Body of pancreas (tissue), 4 donors: Measurements from ENCODE around the gene PIGBOS1. TPM values are rescaled to one million over a fixed set of nuclear protein-coding genes. Genes with fewer than 3 reads are reported as not detected.

Experiments
- ATAC-seq: fragments of 150-250 bp; one replicate; pipeline ENCODE4 v1.9.1; 2016
- DNase-seq, 4 donors: peaks; one replicate each; pipeline ENCODE4 v3.0.0-alpha.2; 2019
- H3K27ac ChIP-seq, 4 donors: fragments of 200-600 bp; sonication (generic); 1 replicate in 3 of 4; 2 replicates in 1 of 4; pipeline versions ENCODE4 v1.5.1 to v1.6.1; 2016 to 2019; ENCODE audit warnings: mild to moderate bottlenecking in 1 of 4, mixed read lengths in 1 of 4, moderate library complexity in 1 of 4
- H3K27me3 ChIP-seq, 2 donors: fragments of 200-600 bp; sonication (generic); one replicate each; pipeline ENCODE4 v1.6.0; 2016; ENCODE audit warnings: mild to moderate bottlenecking in 1 of 2
- H3K36me3 ChIP-seq, 2 donors: fragments of 200-600 bp; sonication (generic); replicated peaks in 1 of 2; 2 replicates each; pipeline ENCODE4 v1.5.1; 2016; ENCODE audit warnings: low read depth in 2 of 2; ENCODE audit not compliant: insufficient read depth in 1 of 2
- H3K4me1 ChIP-seq: fragments of 200-600 bp; sonication (generic); one replicate; pipeline ENCODE4 v1.6.0; 2016
- H3K4me3 ChIP-seq, 2 donors: fragments of 200-600 bp; sonication (generic); 1 replicate in 1 of 2; 2 replicates in 1 of 2; pipeline ENCODE4 v1.5.1; 2016 to 2019
- H3K9me3 ChIP-seq, 3 donors: fragments of 200-600 bp; sonication (generic); 1 replicate in 2 of 3; 2 replicates in 1 of 3; pipeline ENCODE4 v1.5.1; 2016
- POLR2A ChIP-seq, 3 donors: fragments of 450-650 bp; IDR thresholded peaks; one replicate each; pipeline ENCODE4 v1.6.1; 2016; ENCODE audit warnings: antibody characterized with exemption in 3 of 3, mild to moderate bottlenecking in 2 of 3
- WGBS, 2 donors: methylation state at CpG; one replicate each; pipeline ENCODE4 v1.1.5; 2017; 5-methylcytosine and 5-hydroxymethylcytosine counted together
- intact Hi-C: fragments of 100-400 bp; cut with DNase I; formaldehyde crosslinking; loops from one replicate; pipeline ENCODE4 v1.15.1; 2023
- total RNA-seq, 2 donors: library from RNA; depleted of rRNA; stranded (reverse); fragments of >200 nt; gene quantifications; one replicate each; pipeline ENCODE4 v1.1.0, GENCODE V29; 2016
- TF ChIP-seq, protein P1 (sequence below), 7 experiments: fragments of 450-650 bp in 4 of 7; fragments of 200-600 bp in 3 of 7; sonication (generic) in 3 of 7; IDR thresholded peaks; one replicate each; pipeline ENCODE4 v1.5.1; 2016 to 2019; ENCODE audit warnings: antibody characterized with exemption in 7 of 7

PIGBOS1 gene
- total RNA-seq, 2 donors from 2014 or later, result 11.2 to 16.1 TPM

- H3K27ac ChIP-seq, result no peak overlapping the region
- H3K27me3 ChIP-seq, result no peaks in the 10 kb centered on the region
- TF ChIP-seq POLR2A (IDR thresholded peaks at IDR 0.05), result no peak
- TF ChIP-seq, protein P1, sequence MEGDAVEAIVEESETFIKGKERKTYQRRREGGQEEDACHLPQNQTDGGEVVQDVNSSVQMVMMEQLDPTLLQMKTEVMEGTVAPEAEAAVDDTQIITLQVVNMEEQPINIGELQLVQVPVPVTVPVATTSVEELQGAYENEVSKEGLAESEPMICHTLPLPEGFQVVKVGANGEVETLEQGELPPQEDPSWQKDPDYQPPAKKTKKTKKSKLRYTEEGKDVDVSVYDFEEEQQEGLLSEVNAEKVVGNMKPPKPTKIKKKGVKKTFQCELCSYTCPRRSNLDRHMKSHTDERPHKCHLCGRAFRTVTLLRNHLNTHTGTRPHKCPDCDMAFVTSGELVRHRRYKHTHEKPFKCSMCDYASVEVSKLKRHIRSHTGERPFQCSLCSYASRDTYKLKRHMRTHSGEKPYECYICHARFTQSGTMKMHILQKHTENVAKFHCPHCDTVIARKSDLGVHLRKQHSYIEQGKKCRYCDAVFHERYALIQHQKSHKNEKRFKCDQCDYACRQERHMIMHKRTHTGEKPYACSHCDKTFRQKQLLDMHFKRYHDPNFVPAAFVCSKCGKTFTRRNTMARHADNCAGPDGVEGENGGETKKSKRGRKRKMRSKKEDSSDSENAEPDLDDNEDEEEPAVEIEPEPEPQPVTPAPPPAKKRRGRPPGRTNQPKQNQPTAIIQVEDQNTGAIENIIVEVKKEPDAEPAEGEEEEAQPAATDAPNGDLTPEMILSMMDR (IDR thresholded peaks at IDR 0.05), result no peak
- DNase-seq (no peak), ATAC-seq (no peak)
- H3K4me3 ChIP-seq, result no peak overlapping the region
- no peaks in the 10 kb centered on the region for H3K4me1 ChIP-seq
- 96% methylated on average over 2 of the region's 2 CpGs for WGBS, 2 donors
- H3K36me3 ChIP-seq, result peaks cover 0 to 3% of the 10 kb centered on the region in 2 donors
- intact Hi-C loops, result no loop called here
- H3K9me3 ChIP-seq, result no peaks in the 10 kb centered on the region
Measured at GRCh38 chr15:55349282-55349681, 30.4 kb upstream of the PIGBOS1 start.

DNA sequence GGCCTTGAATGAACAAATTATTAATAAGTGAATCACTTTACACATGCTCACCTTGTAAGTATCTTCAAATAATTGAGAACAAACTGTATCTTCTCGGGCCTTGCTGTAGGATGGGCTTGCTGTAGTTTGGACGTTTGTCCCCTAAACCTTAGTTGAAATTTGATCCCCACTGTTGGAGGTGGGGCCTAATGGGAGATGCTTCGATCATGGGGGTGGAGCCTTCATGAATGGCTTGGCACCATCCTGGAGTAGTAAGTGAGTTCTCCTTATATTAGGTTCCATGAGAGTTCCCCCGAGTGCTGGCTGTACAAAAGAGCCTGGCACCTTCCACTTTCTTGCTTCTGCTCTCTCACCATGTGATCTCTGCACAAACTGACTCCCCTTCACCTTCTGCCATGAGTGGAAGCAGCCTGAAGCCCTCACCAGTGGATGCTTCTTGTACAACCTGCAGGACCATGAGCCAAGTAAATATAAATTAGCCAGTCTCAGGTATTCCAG lies 29.4 kb upstream of the PIGBOS1 start:
- H3K36me3 ChIP-seq, result peaks cover 0 to 3% of the 10 kb centered on the region in 2 donors
- H3K9me3 ChIP-seq, result no peaks in the 10 kb centered on the region
- TF ChIP-seq, protein P1 (IDR thresholded peaks at IDR 0.05), result no peak
- no peak for TF ChIP-seq POLR2A (IDR thresholded peaks at IDR 0.05)
- WGBS, 2 donors, result 65% methylated on average over 4 of the region's 4 CpGs
- DNase-seq (no peak), ATAC-seq (no peak)
- H3K4me1 ChIP-seq, result no peaks in the 10 kb centered on the region
- no peaks in the 10 kb centered on the region for H3K27me3 ChIP-seq
- intact Hi-C loops, result no loop called here
- H3K27ac ChIP-seq, result no peak overlapping the region
- no peak overlapping the region for H3K4me3 ChIP-seq

- Histone ChIP-seq H3K27ac (no peak overlapping the region), H3K4me1 (no peaks in the 10 kb centered on the region), H3K4me3 (no peak overlapping the region), H3K27me3 (no peaks in the 10 kb centered on the region), H3K9me3 (no peaks in the 10 kb centered on the region), H3K36me3 (no peaks in the 10 kb centered on the region)
- intact Hi-C loops, result no loop called here
- DNase-seq, result no peak
- 85% methylated on average over 2 of the region's 2 CpGs for WGBS, 2 donors
- no peak for TF ChIP-seq POLR2A (IDR thresholded peaks at IDR 0.05)
- TF ChIP-seq, protein P1 (IDR thresholded peaks at IDR 0.05), result no peak
- no peak for ATAC-seq
Measured at GRCh38 chr15:55344206-55344605, 25.3 kb upstream of the PIGBOS1 start.

DNA sequence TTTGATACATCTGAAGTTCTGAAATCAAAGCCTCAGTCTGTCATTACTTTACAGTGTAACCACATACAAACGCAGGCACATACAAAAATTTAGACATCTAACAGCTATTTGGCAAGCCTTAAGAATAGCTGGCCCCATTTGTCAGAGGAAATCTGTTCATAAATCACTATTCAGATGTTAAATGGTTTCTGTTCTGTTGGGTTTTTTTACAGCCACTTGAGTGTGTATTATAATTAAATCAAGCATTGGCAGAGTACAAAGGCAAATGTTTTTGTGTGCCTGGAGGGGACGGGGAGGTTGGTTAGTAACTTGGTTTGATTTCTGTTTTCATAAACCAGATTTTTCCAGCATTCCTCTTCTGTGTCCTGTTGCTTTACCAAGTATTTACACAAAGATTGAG lies 24.2 kb upstream of the PIGBOS1 start:
- Histone ChIP-seq H3K27ac (no peak overlapping the region), H3K4me1 (no peaks in the 10 kb centered on the region), H3K9me3 (no peaks in the 10 kb centered on the region), H3K27me3 (no peaks in the 10 kb centered on the region), H3K36me3 (no peaks in the 10 kb centered on the region), H3K4me3 (no peak overlapping the region)
- DNase-seq (no peak), ATAC-seq (no peak)
- no peak for TF ChIP-seq POLR2A (IDR thresholded peaks at IDR 0.05)
- TF ChIP-seq, protein P1 (IDR thresholded peaks at IDR 0.05), result no peak
- intact Hi-C loops, result no loop called here
- WGBS, 2 donors, result 40 to 61% methylated on average over 2 of the region's 2 CpGs

DNA sequence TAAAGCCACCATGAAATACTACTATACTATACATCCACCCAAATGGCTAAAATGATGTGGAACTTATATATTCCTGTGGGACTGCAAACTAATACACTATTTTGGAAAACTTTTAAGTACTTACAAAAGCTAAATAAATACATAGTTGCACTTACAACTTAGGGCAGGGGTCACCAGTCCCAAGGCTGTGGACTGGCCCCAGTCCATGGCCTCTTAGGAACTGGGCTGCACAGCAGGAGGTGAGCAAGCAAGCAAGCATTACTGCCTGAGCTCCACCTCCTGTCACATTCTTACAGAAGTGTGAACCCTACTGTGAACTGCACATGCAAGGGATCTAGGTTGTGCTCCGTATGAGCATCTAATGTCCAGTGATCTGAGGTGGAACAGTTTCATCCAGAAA lies 18.2 kb upstream of the PIGBOS1 start:
- TF ChIP-seq POLR2A (IDR thresholded peaks at IDR 0.05), result no peak
- TF ChIP-seq, protein P1 (IDR thresholded peaks at IDR 0.05), result no peak
- H3K9me3 ChIP-seq, result no peaks in the 10 kb centered on the region
- H3K36me3 ChIP-seq, result no peaks in the 10 kb centered on the region
- intact Hi-C loops, result no loop called here
- no peaks in the 10 kb centered on the region for H3K27me3 ChIP-seq
- WGBS, 2 donors, result 100% methylated on average over 1 of the region's 1 CpG; no CpG with 5 or more reads in 1 of the 2 donors
- no peak for DNase-seq
- no peak for ATAC-seq
- no peaks in the 10 kb centered on the region for H3K4me1 ChIP-seq
- no peak overlapping the region for H3K27ac ChIP-seq
- H3K4me3 ChIP-seq, result no peak overlapping the region
